Endothelial cell of umbilical vein (primary cell): ENCODE data around the gene ZBTB40. TPM values are rescaled to one million over a fixed set of nuclear protein-coding genes. Genes with fewer than 3 reads are reported as not detected.
A peak's percentile ranks its signal among the peaks of the same experiment; 100 is the strongest.

Source experiments
- BruUV-seq: library from RNA; stranded (reverse); fragments of 400-500 nt; replicated peaks from 2 replicates; lab custom pipeline; 2021; lab: Mats Ljungman, UMichigan
- CTCF ChIA-PET: fragments of 300-600, 350-600 bp; sonication (Branson Sonifier 250); formaldehyde crosslinking; loops from one replicate; lab custom pipeline; 2021; ENCODE audit warnings: antibody characterized with exemption, inconsistent platforms; lab: Charles Lee
- POLR2A ChIA-PET: fragments of 300-600, 350-600 bp; sonication (Branson Sonifier 250); formaldehyde crosslinking; loops from one replicate; lab custom pipeline; 2021; ENCODE audit warnings: antibody characterized with exemption, inconsistent platforms; lab: Charles Lee
- DNase-seq: peaks from one replicate; pipeline ENCODE4 v3.0.0-alpha.2; 2011; ENCODE audit warnings: low read depth, low spot score
- FAIRE-seq: peaks from 2 replicates; lab custom pipeline; 2011; peaks lifted over from hg19 to GRCh38; lab: Jason Lieb, UNC
- H2AFZ ChIP-seq: 2 replicates; pipeline ENCODE4 v1.6.0; 2012; ENCODE audit warnings: low read depth, low read length, control low read depth, inconsistent platforms
- H3K27ac ChIP-seq: 2 replicates; pipeline ENCODE4 v1.5.1; 2011; ENCODE audit warnings: low read depth, mild to moderate bottlenecking, control low read depth, low read length, moderate library complexity; ENCODE audit not compliant: insufficient read depth
- H3K27me3 ChIP-seq, 2 experiments: 2 replicates each; pipeline versions ENCODE4 v1.6.0 to v1.6.1; 2011; ENCODE audit warnings: low read length in 2 of 2, mixed read lengths in 1 of 2; ENCODE audit not compliant: control insufficient read depth in 2 of 2, insufficient read depth in 2 of 2
- H3K36me3 ChIP-seq, 2 experiments: 2 replicates in 1 of 2; 3 replicates in 1 of 2; pipeline ENCODE4 v1.5.1; 2011; ENCODE audit warnings: low read length in 2 of 2, mild to moderate bottlenecking in 1 of 2, moderate library complexity in 1 of 2; ENCODE audit not compliant: control insufficient read depth in 2 of 2, insufficient read depth in 2 of 2; ENCODE audit errors: extremely low read depth in 1 of 2
- H3K4me1 ChIP-seq: 3 replicates; pipeline ENCODE4 v1.5.1; 2011; ENCODE audit warnings: mild to moderate bottlenecking, low read length; ENCODE audit not compliant: control insufficient read depth, insufficient read depth; ENCODE audit errors: extremely low read depth
- H3K4me2 ChIP-seq: 2 replicates; pipeline ENCODE4 v1.6.1; 2011; ENCODE audit warnings: low read length, control low read depth, mixed read lengths; ENCODE audit not compliant: insufficient read depth
- H3K4me3 ChIP-seq, 3 experiments: fragments of 200-600 bp in 1 of 3; sonication (generic), shearing (Covaris generic) in 1 of 3; replicated peaks in 1 of 3; 2 replicates each; pipeline ENCODE4 v1.5.1; 2011 to 2016; ENCODE audit warnings: control low read depth in 3 of 3, low read length in 3 of 3, mild to moderate bottlenecking in 2 of 3, inconsistent platforms in 1 of 3, low read depth in 1 of 3, moderate library complexity in 1 of 3; ENCODE audit not compliant: insufficient read depth in 1 of 3
- H3K79me2 ChIP-seq: 2 replicates; pipeline ENCODE4 v1.6.0; 2012; ENCODE audit warnings: low read length, inconsistent platforms; ENCODE audit not compliant: control insufficient read depth, insufficient read depth
- H3K9ac ChIP-seq: replicated peaks from 2 replicates; pipeline ENCODE3; 2011; ENCODE audit warnings: low read length, control low read depth; ENCODE audit not compliant: insufficient read depth; ENCODE audit errors: extremely low read depth
- H3K9me1 ChIP-seq: replicated peaks from 3 replicates; pipeline ENCODE4 v1.6.0; 2011; ENCODE audit warnings: mild to moderate bottlenecking, low read length; ENCODE audit not compliant: control insufficient read depth, insufficient read depth; ENCODE audit errors: extremely low read depth
- H3K9me3 ChIP-seq: replicated peaks from 2 replicates; pipeline ENCODE4 v1.5.1; 2012; ENCODE audit warnings: low read length, inconsistent platforms; ENCODE audit not compliant: control insufficient read depth, insufficient read depth
- H4K20me1 ChIP-seq: replicated peaks from 2 replicates; pipeline ENCODE3; 2011; ENCODE audit warnings: mild to moderate bottlenecking, low read length; ENCODE audit not compliant: control insufficient read depth, insufficient read depth; ENCODE audit errors: extremely low read depth
- EZH2 ChIP-seq: IDR thresholded peaks from 2 replicates; pipeline ENCODE4 v1.6.1; 2012; ENCODE audit warnings: borderline replicate concordance, low read depth, mild to moderate bottlenecking, moderate library complexity, low read length, inconsistent platforms; ENCODE audit not compliant: severe bottlenecking
- FOS ChIP-seq: IDR thresholded peaks from 2 replicates; pipeline ENCODE4 v1.6.1; 2011; ENCODE audit warnings: mild to moderate bottlenecking, low read length, moderate library complexity, borderline replicate concordance; ENCODE audit not compliant: insufficient read depth
- GATA2 ChIP-seq: IDR thresholded peaks from 2 replicates; pipeline ENCODE4 v1.7.0; 2011; ENCODE audit warnings: low read depth, mild to moderate bottlenecking, moderate library complexity, mixed read lengths, low read length; ENCODE audit not compliant: insufficient read length, insufficient read depth
- JUN ChIP-seq: IDR thresholded peaks from 2 replicates; pipeline ENCODE4 v1.6.1; 2011; ENCODE audit warnings: borderline replicate concordance, low read depth; ENCODE audit not compliant: insufficient read length, insufficient read depth
- MYC ChIP-seq: IDR thresholded peaks from one replicate; pipeline ENCODE4 v1.6.1; 2011; ENCODE audit warnings: mild to moderate bottlenecking, low read depth, low read length
- POLR2A ChIP-seq: IDR thresholded peaks from 2 replicates; pipeline ENCODE4 v1.6.1; 2012; ENCODE audit warnings: low read depth, mild to moderate bottlenecking, control low read depth, low read length
- POLR2AphosphoS5 ChIP-seq: IDR thresholded peaks from 2 replicates; pipeline ENCODE4 v1.6.1; 2012; ENCODE audit warnings: low read depth, mild to moderate bottlenecking, control low read depth, low read length, moderate library complexity; ENCODE audit not compliant: insufficient read depth
- dilution Hi-C: fragments of 300-500 bp; cut with MboI; formaldehyde crosslinking; loops from one replicate; pipeline ENCODE4 v1.15.0; 2019; ENCODE audit warnings: low sequenced_read_pairs; ENCODE audit not compliant: extremely low pct_ligation_motif_present
- intact Hi-C: fragments of 100-400 bp; cut with micrococcal nuclease; formaldehyde crosslinking; loops from one replicate; pipeline ENCODE4 v1.10.0; 2022
- polyA plus RNA-seq, 4 experiments: library from polyadenylated mRNA; depleted of rRNA in 3 of 4; stranded (reverse) in 3 of 4; unstranded in 1 of 4; fragments of >200 nt; gene quantifications; 2 replicates each; pipeline versions ENCODE4 v1.2.1 to v1.2.3, GENCODE V29; 2011 to 2012; ENCODE audit warnings: missing spikeins in 1 of 4
- total RNA-seq: library from RNA; stranded (reverse); gene quantifications from 2 replicates; pipeline ENCODE4 v1.2.3, GENCODE V29; 2021
- TF ChIP-seq, protein P1 (sequence below), 2 donors: IDR thresholded peaks; 1 replicate in 1 of 2; 2 replicates in 1 of 2; pipeline ENCODE4 v1.5.1; 2011; ENCODE audit warnings: low read length in 2 of 2, mild to moderate bottlenecking in 2 of 2, moderate library complexity in 2 of 2, control low read depth in 1 of 2, inconsistent platforms in 1 of 2, low read depth in 1 of 2; ENCODE audit not compliant: insufficient read depth in 1 of 2; ENCODE audit errors: extremely low read depth in 1 of 2
- TF ChIP-seq, protein P2 (sequence below): IDR thresholded peaks from 2 replicates; pipeline ENCODE4 v1.6.1; 2011; ENCODE audit not compliant: insufficient read depth, insufficient read length

ZBTB40 gene
- total and polyA plus RNA-seq, 2 donors (not counting 3 experiments of a cell fraction or from before 2014, with no cell fraction given): 12.3 to 21.3 TPM

DNA sequence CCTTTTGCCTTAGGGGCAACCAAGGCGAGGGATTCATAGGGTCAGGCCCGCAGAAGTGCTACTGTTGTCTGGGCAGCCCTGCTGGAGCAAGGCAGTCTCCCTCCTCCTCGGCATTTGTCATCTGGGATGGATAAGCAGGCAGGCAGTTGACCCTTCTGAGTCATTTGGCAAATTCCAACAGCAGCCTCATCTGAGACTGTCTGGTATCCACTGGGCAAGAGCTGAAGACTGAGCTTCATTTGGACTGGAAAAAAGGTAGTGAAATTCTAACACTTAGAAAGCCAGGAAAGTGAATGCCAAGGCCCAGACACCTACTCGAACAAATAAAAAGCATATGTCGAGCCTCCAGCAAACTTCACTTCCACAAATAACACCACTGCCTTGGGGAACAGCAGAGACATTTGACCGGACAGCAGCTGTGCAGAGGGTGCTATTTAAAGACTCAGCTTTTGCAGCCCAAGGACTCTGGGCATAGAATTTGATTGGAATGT lies 4.0 kb upstream of the ZBTB40 start:
- Histone ChIP-seq H3K27ac (no peak overlapping the region), H3K79me2 (no peaks in the 10 kb centered on the region), H3K4me3 (no peak overlapping the region), H3K36me3 (no peaks in the 10 kb centered on the region), H2AFZ (no peak overlapping the region), H3K9ac (no peak overlapping the region), H3K27me3 (no peaks in the 10 kb centered on the region), H3K4me2 (no peak overlapping the region), H3K9me3 (no peaks in the 10 kb centered on the region), H3K4me1 (peaks cover 2% of the 10 kb centered on the region), H3K9me1 (no peaks in the 10 kb centered on the region), H4K20me1 (no peaks in the 10 kb centered on the region)
- POLR2A ChIA-PET: no interaction called here
- DNase-seq (no peak), FAIRE-seq (peak; percentile 78)
- CTCF ChIA-PET: interaction anchor here (0.6 to 1.2 kb wide), 2 partner anchors 14 to 28 kb away, joined by 3 read pairs; no protein-coding TSS in a partner anchor
- intact Hi-C loops: no loop called here
- no TSS peak for BruUV-seq
- dilution Hi-C loops: no loop called here
- TF ChIP-seq MYC: no peak
- TF ChIP-seq, protein P1, sequence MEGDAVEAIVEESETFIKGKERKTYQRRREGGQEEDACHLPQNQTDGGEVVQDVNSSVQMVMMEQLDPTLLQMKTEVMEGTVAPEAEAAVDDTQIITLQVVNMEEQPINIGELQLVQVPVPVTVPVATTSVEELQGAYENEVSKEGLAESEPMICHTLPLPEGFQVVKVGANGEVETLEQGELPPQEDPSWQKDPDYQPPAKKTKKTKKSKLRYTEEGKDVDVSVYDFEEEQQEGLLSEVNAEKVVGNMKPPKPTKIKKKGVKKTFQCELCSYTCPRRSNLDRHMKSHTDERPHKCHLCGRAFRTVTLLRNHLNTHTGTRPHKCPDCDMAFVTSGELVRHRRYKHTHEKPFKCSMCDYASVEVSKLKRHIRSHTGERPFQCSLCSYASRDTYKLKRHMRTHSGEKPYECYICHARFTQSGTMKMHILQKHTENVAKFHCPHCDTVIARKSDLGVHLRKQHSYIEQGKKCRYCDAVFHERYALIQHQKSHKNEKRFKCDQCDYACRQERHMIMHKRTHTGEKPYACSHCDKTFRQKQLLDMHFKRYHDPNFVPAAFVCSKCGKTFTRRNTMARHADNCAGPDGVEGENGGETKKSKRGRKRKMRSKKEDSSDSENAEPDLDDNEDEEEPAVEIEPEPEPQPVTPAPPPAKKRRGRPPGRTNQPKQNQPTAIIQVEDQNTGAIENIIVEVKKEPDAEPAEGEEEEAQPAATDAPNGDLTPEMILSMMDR (IDR thresholded peaks at IDR 0.05; ENCODE audit: extremely low read depth in 1 of 2, insufficient read depth in 1 of 2, low read depth in 1 of 2, low read length in 2 of 2): no peak
- TF ChIP-seq FOS: no peak

DNA sequence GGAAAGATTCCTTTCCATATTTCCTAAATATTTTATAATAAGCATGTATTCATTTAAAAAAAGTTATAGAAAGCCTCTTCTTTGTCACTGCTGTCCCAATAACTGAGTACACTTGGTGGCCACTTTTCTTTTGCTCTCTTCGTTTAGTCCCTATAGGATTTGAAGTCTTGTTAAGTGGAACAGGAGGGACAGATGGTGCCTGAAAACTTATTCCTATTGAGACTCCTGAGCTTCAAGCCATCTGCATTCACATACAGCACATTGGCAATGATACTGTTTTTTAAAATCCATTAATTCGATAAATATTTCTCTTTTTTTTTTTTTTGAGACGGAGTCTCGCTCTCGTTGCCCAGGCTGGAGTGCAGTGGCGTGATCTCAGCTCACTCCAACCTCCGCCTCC lies 2.0 kb upstream of the ZBTB40 start:
- Histone ChIP-seq H3K27ac (no peak overlapping the region), H3K79me2 (peaks cover 6% of the 10 kb centered on the region), H3K27me3 (no peaks in the 10 kb centered on the region), H3K9ac (no peak overlapping the region), H3K9me3 (no peaks in the 10 kb centered on the region), H3K9me1 (no peaks in the 10 kb centered on the region), H4K20me1 (no peaks in the 10 kb centered on the region), H3K4me2 (no peak overlapping the region), H3K4me3 (no peak overlapping the region), H3K36me3 (no peaks in the 10 kb centered on the region), H3K4me1 (peaks cover 4% of the 10 kb centered on the region), H2AFZ (no peak overlapping the region)
- no peak for TF ChIP-seq MYC
- no peak for TF ChIP-seq JUN
- no peak for TF ChIP-seq POLR2AphosphoS5
- TF ChIP-seq, protein P2, sequence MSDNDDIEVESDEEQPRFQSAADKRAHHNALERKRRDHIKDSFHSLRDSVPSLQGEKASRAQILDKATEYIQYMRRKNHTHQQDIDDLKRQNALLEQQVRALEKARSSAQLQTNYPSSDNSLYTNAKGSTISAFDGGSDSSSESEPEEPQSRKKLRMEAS: no peak
- TF ChIP-seq, protein P1 (IDR thresholded peaks at IDR 0.05; ENCODE audit: extremely low read depth in 1 of 2, insufficient read depth in 1 of 2, low read depth in 1 of 2, low read length in 2 of 2): no peak
- no peak for TF ChIP-seq GATA2
- TF ChIP-seq FOS: no peak
- TF ChIP-seq POLR2A: no peak
- TF ChIP-seq EZH2: no peak
- no peak for FAIRE-seq
- no peak for DNase-seq
- BruUV-seq: no TSS peak
- dilution Hi-C loops: no loop called here
- intact Hi-C loops: no loop called here
- ChIA-PET CTCF (no interaction called here), POLR2A (no interaction called here)
